K562 (cell line): ENCODE data around the gene WDR18. TPM values are rescaled to one million over a fixed set of nuclear protein-coding genes. Genes with fewer than 3 reads are reported as not detected.

Experiments
- CBFA2T2 ChIP-seq: fragments of 450-650 bp; conservative IDR thresholded peaks from 2 replicates; pipeline ENCODE4 v1.6.1; 2017; ENCODE audit warnings: mild to moderate bottlenecking
- EGR1 ChIP-seq: fragments of 450-650 bp; conservative IDR thresholded peaks from 2 replicates; pipeline ENCODE4 v1.6.1; 2017; ENCODE audit warnings: mild to moderate bottlenecking
- HBP1 ChIP-seq: fragments of 450-650 bp; formaldehyde crosslinking; IDR thresholded peaks from 2 replicates; pipeline ENCODE4 v1.4.0; 2022; ENCODE audit warnings: missing genetic modification characterization
- KDM5B ChIP-seq: fragments of 200-600 bp; sonication (generic); IDR thresholded peaks from 2 replicates; pipeline ENCODE4 v1.6.1; 2012; ENCODE audit warnings: low read depth, mild to moderate bottlenecking, moderate library complexity, low read length, control low read depth, inconsistent platforms; ENCODE audit not compliant: insufficient replicate concordance
- MYBL2 ChIP-seq, 2 experiments: fragments of 450-650 bp in 1 of 2; sonication (generic) in 1 of 2; formaldehyde crosslinking in 1 of 2; IDR thresholded peaks; 2 replicates each; pipeline versions ENCODE4 v1.6.1 to v1.8.1; 2017 to 2022; ENCODE audit warnings: borderline replicate concordance in 1 of 2, inconsistent platforms in 1 of 2, low read depth in 1 of 2, mild to moderate bottlenecking in 1 of 2, missing genetic modification reagents in 1 of 2, moderate library complexity in 1 of 2
- NR3C1 ChIP-seq: sonication (generic); formaldehyde crosslinking; IDR thresholded peaks from 2 replicates; pipeline ENCODE4 v1.8.1; 2022; ENCODE audit warnings: missing genetic modification reagents
- SIN3A ChIP-seq, 2 experiments: fragments of 150-350 bp in 1 of 2; IDR thresholded peaks; 2 replicates each; pipeline ENCODE4 v1.6.1; 2011 to 2016; ENCODE audit warnings: borderline replicate concordance in 2 of 2, low read depth in 2 of 2, low read length in 2 of 2, mild to moderate bottlenecking in 2 of 2, moderate library complexity in 2 of 2; ENCODE audit not compliant: control insufficient read depth in 1 of 2
- SMAD3 ChIP-seq: fragments of 450-650 bp; formaldehyde crosslinking; conservative IDR thresholded peaks from 2 replicates; pipeline ENCODE4 v1.4.0; 2020; ENCODE audit warnings: mild to moderate bottlenecking
- SRF ChIP-seq, 2 experiments: fragments of 250-450, 450-650 bp in 1 of 2; sonication (Bioruptor Pico) in 1 of 2; sonication (generic) in 1 of 2; formaldehyde crosslinking; IDR thresholded peaks; 2 replicates each; pipeline versions ENCODE4 v1.5.0 to v1.5.1; 2020 to 2022; ENCODE audit warnings: mild to moderate bottlenecking in 1 of 2, missing genetic modification reagents in 1 of 2
- SUPT5H ChIP-seq: fragments of 450-650 bp; IDR thresholded peaks from 2 replicates; pipeline ENCODE4 v1.6.1; 2016
- TBL1XR1 ChIP-seq, 2 experiments: IDR thresholded peaks; 2 replicates each; pipeline ENCODE4 v1.6.1; 2012; ENCODE audit warnings: improper control_type of control experiment in 2 of 2, low read length in 2 of 2, mild to moderate bottlenecking in 1 of 2
- TFAP4 ChIP-seq: sonication (generic); formaldehyde crosslinking; IDR thresholded peaks from 2 replicates; pipeline ENCODE4 v1.8.0; 2022; ENCODE audit warnings: missing genetic modification reagents, mild to moderate bottlenecking, moderate library complexity, borderline replicate concordance
- ZBTB11 ChIP-seq, 3 experiments: fragments of 200-800 bp in 1 of 3; fragments of 250-450 bp in 1 of 3; fragments of 450-650 bp in 1 of 3; sonication (Bioruptor Pico) in 1 of 3; sonication (Bioruptor generic) in 1 of 3; formaldehyde crosslinking in 1 of 3; IDR thresholded peaks; 2 replicates each; pipeline versions ENCODE4 v1.6.1 to v1.8.0; 2016 to 2022; ENCODE audit warnings: mild to moderate bottlenecking in 2 of 3, missing genetic modification characterization in 2 of 3, missing compliant biosample characterization in 1 of 3, moderate library complexity in 1 of 3
- ZBTB33 ChIP-seq: sonication (generic); formaldehyde crosslinking; IDR thresholded peaks from 2 replicates; pipeline ENCODE4 v1.8.1; 2023; ENCODE audit warnings: mild to moderate bottlenecking, missing genetic modification reagents
- ZNF586 ChIP-seq: fragments of 450-650 bp; formaldehyde crosslinking; conservative IDR thresholded peaks from 2 replicates; pipeline ENCODE4 v1.4.0; 2020; ENCODE audit warnings: mild to moderate bottlenecking, moderate library complexity
- ZNF76 ChIP-seq: fragments of 250-450 bp; sonication (Bioruptor Pico); IDR thresholded peaks from 2 replicates; pipeline ENCODE4 v1.4.0; 2020; ENCODE audit warnings: mild to moderate bottlenecking, moderate library complexity, borderline replicate concordance
- polyA plus RNA-seq, 8 experiments: library from polyadenylated mRNA; depleted of rRNA in 4 of 8; stranded (reverse) in 5 of 8; unstranded in 3 of 8; fragments of >200 nt; fragmentation: Nextera tagmentation in 2 of 8; fragmentation: Illumina TruSeq in 1 of 8; extraction: Ambion mirVana in 2 of 8; extraction: Trizol in 1 of 8; gene quantifications; 2 replicates each; pipeline versions ENCODE4 v1.2.1 to v1.2.3, GENCODE V29; 2011 to 2014; ENCODE audit warnings: inconsistent platforms in 1 of 8, missing spikeins in 1 of 8
- total RNA-seq, 7 experiments: library from RNA; depleted of rRNA in 6 of 7; stranded (reverse); fragments of >200 nt in 6 of 7; fragmentation: Illumina TruSeq in 2 of 7; extraction: Trizol in 2 of 7; gene quantifications; 2 replicates each; pipeline versions ENCODE4 v1.2.1 to v1.2.3, GENCODE V29; 2011 to 2021; ENCODE audit warnings: low replicate concordance in 1 of 7

Gene WDR18
- total and polyA plus RNA-seq, 9 of the 15 experiments (the other 6 are each of a cell fraction or from before 2014, with no cell fraction given): 0.65 to 181 (median 30.1) TPM

GRCh38 chr19:954672-955494, 29.3 kb upstream of the WDR18 start (continued):
- TF ChIP-seq ZBTB33 (CRISPR knock-in tag) (peak; percentile 44; the same call in 1 of the 2 replicates), SMAD3 (CRISPR knock-in tag) (no peak), ZNF586 (CRISPR knock-in tag) (no peak), ZNF76 (CRISPR knock-in tag) (no peak), NR3C1 (CRISPR knock-in tag) (no peak), TFAP4 (peak; percentile 94), EGR1 (peak; percentile 97), CBFA2T2 (peak; percentile 60), KDM5B (peak; percentile 40), ZBTB11 (CRISPR knock-in tag; IDR thresholded peaks at IDR 0.05) (peak in 1 of 3 experiments; percentile 52; a peak in 1 of 6 replicates), HBP1 (CRISPR knock-in tag) (no peak), TBL1XR1 (IDR thresholded peaks at IDR 0.05; ENCODE audit: low read length in 2 of 2) (no peak; a peak in 1 of 4 replicates), SRF (CRISPR knock-in tag; IDR thresholded peaks at IDR 0.05) (peak in 1 of 2 experiments; percentile 39; a peak in 1 of 4 replicates), MYBL2 (IDR thresholded peaks at IDR 0.05; ENCODE audit: low read depth) (no peak), MYBL2 (CRISPR knock-in tag; IDR thresholded peaks at IDR 0.05; ENCODE audit: borderline replicate concordance) (no peak), SIN3A (IDR thresholded peaks at IDR 0.05; ENCODE audit: borderline replicate concordance in 2 of 2, control insufficient read depth in 1 of 2, low read depth in 2 of 2, low read length in 2 of 2) (0 out of 4 replicates have a peak, but pooled peaks of 1 of the 2 experiments have one; percentile 11), SUPT5H (peak; percentile 13; the same call in 1 of the 2 replicates)
